ENCODE measurements around the gene ARRDC2.

DNA sequence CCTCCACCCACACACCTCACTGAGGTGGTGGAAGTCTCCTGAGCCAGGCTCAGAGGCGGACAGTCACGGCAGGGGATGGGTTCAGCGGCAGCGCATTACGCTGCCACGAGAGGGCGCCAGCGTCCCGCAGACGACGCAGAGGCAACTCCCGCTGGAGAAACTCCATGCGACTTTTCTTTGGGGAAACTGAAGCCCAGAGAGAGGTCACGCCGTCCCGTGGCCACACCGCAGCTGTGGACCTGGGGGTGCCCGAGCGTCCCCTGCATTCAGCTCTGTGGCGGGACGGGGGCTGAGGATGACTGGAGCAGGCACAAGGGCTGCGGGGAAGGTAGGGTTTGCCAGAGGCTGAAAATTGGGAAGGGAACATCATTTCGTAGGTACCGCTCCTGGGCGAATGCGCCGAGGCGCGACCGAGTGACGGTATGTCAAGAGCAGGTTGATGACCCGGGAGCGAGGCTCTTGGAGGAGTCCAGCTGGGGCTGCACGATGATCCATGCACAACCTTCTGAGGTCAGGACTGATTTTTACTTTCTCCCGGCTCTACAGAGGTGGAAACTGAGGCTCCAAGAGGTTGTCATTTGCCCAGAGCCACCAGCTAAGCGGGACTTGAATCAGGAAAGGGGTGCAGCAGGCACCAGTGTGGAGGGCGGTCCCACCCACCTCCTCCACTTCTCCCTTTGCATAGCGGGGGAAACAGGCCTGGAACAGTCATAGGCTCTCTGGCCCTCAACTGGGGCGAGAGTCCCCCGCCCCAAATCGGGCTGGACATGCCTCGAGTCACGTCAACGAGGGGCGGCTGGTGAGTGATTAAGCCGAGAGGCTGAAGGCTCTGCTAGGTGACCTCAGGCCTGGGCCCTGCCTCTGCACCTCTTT, 690 bp upstream of the ARRDC2 start:
- TF ChIP-seq, protein P1, sequence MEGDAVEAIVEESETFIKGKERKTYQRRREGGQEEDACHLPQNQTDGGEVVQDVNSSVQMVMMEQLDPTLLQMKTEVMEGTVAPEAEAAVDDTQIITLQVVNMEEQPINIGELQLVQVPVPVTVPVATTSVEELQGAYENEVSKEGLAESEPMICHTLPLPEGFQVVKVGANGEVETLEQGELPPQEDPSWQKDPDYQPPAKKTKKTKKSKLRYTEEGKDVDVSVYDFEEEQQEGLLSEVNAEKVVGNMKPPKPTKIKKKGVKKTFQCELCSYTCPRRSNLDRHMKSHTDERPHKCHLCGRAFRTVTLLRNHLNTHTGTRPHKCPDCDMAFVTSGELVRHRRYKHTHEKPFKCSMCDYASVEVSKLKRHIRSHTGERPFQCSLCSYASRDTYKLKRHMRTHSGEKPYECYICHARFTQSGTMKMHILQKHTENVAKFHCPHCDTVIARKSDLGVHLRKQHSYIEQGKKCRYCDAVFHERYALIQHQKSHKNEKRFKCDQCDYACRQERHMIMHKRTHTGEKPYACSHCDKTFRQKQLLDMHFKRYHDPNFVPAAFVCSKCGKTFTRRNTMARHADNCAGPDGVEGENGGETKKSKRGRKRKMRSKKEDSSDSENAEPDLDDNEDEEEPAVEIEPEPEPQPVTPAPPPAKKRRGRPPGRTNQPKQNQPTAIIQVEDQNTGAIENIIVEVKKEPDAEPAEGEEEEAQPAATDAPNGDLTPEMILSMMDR (IDR thresholded peaks at IDR 0.05), result peak; percentile 96 to 99 (median 98)
- TF ChIP-seq POLR2A (IDR thresholded peaks at IDR 0.05), result peak in 1 of 2 donors; percentile 62

Measured in adrenal gland (tissue), 5 donors.